Smooth muscle cell of the brain vasculature (primary cell): ENCODE results near the gene RAP2C.

Experiments used
- DNase-seq: peaks from one replicate; pipeline ENCODE4 v3.0.0-alpha.2; 2012; ENCODE audit warnings: low read depth, low spot score

RAP2C gene

GRCh38 chrX:132219343-132219768 lies at the start of gene RAP2C:
Gene RAP2C, minus strand, starts transcription at chrX:132219447. Its CDS starts 2,179 bp downstream, at chrX:132217268.
- no peak for DNase-seq

GRCh38 chrX:132267392-132267791 lies 48.1 kb upstream of the RAP2C start:
- no peak for DNase-seq

DNA sequence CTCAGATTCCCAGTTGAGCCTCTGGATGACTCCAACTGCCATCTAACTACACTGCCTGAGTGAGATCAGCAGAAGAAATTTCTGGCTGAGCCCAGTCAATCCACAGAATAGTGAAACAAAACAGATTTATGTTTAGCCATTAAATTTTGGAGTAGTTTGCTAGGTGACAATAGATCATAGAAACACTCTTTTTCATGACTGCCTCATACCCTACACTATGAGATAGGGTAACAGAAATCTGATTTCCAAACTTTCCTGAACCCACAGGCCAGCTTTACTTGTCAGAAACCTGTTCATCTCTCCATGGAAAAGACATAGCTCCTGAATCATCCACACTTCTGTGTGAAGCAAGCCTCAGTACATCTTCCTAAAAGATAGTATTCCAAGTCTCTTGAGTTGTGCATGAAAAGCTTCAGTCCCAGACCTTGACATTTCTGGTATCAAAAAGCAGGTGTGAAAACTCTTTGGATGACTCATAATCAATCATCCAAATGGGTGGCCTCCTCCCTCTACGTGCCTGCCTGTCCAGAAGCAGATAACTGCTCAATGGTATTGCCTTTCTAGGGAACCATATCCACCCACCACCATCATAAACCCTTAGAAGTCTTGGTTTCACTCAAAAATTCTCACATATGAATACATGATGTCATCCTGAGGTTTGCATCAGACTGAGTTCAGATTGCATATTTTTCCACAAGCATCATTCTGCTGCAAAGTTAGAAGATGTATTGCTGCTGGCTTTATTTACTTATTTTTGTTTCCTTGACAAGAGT lies 47.5 kb upstream of the RAP2C start:
- DNase-seq: no peak

DNA sequence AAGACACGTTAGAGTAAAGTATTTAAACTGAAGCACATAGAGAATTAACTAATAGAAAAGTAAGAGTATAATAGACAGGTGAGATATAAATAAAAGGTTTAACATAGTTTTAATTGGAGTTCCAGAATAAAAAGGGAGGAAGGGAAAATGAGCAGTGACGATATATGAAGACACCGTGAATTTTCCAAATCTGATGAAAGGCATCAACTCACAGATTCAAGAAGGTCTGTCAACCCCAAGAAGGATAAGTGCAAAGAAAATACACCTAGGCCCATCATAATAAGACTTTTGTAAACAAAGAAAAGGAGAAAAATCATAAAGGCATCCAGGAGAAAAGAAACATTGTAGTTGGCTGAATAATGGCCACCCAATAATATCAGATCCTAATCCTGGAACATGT lies 43.9 kb upstream of the RAP2C start:
- DNase-seq: no peak

- no peak for DNase-seq
These were observed 39.3 kb upstream of the RAP2C start for GRCh38 chrX:132258509-132258908.

GRCh38 chrX:132257116-132257515 lies 37.9 kb upstream of the RAP2C start:
- no peak for DNase-seq

DNA sequence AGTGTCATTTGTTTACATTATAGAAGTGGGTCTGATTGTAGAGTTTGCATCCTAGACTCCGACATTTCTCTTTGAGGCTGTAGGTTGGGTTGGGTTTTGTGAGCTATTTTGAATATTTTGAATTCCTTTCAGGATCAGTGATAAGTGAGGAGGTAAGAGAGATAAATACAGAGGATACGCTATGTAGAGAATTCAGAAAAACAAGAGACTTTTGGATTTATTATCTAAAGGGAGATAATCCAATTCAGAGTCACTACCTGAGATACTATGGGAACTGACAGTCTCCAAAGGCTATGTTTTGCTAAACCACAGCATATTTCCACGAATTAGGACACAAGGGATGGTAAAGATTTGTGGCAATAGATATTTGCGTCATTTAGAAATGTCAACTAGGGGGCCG lies 16.9 kb upstream of the RAP2C start:
- no peak for DNase-seq

- no peak for DNase-seq
These were observed 16.2 kb upstream of the RAP2C start for GRCh38 chrX:132235488-132235887.

GRCh38 chrX:132231587-132231986 lies 12.3 kb upstream of the RAP2C start:
- DNase-seq: no peak

DNA sequence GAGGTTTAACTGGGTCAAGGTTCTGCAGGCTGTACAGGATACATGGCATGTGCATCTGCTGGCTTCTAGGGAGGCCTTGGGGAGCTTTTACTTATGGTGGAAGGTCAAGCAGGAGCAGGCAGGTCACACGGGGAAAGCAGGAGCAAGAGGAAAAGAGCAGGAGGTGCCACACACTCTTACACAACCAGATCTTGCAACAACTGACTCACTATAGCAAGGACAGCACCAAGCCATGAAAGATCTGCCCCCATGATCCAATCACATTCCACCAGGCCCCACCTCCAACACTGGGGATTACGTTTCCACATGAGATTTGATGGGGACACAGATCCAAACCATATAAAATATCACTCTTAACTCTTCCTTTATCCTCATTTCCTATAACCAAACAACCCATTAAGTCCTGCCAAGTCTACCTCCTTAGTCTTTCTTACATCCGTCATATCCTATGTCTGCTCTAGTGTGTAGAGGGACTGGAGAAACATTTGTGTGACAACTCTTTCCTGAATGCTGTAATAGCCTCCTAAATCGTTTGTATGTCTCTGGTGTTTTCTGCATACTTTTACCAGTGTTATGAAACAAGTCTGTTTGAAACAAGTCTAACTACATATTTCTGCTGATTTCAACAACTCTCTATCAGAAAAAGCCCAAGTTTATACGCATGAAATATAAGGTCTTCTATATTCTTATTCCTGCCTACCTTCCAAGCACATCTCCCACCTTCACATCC lies 8.3 kb upstream of the RAP2C start:
- no peak for DNase-seq

- DNase-seq: no peak
These were observed 6.9 kb upstream of the RAP2C start for GRCh38 chrX:132226169-132226568.

- no peak for DNase-seq
These were observed 991 bp downstream of the RAP2C start for GRCh38 chrX:132218100-132218812.

DNA sequence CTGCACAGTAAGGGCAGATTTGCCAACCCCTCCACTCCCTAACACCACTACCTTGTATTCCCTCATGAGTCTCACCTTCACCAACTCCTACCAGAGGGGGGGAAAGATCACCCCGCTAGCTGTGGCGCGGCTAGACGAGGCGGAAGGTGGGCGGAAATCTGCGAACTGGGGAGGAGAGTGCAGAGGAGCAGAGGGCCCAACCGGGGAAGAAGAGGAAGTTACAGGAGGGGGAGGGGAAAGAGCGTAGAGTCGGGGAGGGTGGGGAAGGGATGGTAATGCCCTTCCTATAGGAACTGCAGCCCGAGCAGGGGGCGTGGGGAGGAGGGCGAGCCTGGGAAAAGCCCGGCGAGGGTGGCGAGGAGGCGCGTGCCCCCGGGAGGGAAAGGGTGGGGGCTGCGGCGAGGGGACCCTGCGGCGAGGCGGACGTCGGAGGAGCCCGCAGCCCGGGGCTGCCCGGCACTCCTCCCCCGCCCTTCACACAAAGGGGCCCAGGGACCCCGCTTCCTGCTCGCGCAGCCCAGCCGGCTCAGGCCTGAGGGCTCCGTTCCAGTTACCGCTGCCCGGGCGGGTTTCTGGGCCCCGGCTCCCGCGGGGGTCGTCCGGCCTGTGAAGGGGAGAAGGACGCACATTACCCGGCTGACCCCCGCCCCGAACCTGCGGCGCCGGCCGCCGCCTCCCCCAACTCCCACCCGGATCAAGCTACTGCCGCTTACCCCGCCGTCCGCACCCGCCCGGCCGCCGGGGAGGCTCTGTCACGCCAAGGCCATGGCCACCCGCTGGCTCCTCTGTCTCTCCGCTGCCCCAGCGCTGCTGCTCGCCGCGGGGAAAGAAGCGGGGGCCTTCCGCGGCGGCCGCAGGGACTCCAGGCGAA lies 1.8 kb downstream of the RAP2C start:
- DNase-seq: no peak

DNA sequence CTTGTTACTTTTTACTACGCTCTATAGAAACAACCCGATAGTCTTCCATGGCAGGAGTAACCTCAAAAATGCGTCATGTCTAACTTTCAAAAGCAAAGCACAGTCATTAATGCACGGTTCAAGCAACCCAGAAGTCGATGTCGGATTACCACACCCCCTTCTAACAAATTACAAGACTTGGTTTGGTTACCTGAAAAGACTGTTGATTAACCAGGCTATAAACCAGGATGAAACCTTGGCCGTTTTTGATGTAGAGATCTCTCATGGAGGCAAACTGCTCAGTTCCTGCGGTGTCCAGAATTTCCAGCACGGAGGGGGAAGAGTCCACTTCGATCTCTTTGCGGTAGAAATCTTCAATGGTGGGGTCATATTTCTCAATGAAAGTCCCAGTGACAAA lies 2.4 kb downstream of the RAP2C start:
- no peak for DNase-seq

GRCh38 chrX:132216283-132216682 lies 3.0 kb downstream of the RAP2C start:
- DNase-seq: no peak

DNA sequence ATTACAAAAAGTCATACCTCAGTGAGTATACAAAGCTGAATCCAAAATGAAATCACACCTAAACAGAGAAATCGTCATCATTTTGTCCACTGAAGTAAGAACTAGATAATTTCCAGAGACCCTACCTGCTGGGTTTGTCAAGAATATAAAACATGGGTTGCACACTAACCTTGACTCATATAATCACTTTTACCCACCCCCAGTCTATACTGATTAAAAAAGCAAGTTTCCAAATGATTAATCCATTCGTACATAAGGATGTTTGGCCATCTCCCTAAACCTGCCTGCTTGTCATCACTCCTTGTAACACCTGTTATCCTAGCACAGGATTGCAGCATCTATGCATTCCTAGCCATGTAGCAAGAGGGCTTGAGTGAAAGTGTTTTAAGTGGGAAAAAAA lies 4.7 kb downstream of the RAP2C start:
- DNase-seq: no peak

DNA sequence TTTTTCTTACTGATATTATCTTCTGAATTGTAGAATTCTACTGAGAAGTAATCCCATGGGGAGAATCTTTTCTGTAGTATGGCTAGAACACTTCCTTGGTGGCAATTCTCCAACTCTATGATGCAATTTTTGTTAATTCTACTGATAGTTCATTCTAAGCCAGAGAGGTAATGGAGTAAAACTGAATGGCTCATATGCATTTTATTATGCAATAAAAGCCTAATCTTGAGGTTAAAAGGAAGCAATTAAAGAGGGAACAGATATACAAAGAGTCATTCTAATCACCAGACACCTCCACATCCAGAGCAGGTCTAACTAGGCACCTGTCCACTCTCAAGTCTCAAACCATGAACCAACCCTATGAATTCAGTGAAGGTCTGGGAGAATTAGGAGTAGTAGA lies 9.7 kb downstream of the RAP2C start:
- no peak for DNase-seq

DNA sequence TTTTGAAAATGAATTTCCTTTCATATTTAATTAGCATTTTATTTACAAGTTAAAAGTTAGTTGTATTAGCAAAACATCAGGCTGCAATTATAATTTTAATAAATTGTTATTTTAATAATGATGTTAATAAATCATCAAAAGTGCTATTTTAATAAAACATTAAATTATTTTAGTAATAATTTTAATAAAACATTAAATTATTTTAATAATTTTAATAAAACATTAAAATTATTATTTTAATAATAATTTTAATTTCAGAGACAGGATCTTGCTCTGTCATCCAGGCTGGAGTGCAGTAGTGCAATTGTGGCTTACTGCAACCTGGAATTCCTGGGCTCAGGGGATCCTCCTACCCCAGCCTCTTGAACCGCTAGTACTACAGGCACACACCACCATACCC lies 10.8 kb downstream of the RAP2C start:
- no peak for DNase-seq

DNA sequence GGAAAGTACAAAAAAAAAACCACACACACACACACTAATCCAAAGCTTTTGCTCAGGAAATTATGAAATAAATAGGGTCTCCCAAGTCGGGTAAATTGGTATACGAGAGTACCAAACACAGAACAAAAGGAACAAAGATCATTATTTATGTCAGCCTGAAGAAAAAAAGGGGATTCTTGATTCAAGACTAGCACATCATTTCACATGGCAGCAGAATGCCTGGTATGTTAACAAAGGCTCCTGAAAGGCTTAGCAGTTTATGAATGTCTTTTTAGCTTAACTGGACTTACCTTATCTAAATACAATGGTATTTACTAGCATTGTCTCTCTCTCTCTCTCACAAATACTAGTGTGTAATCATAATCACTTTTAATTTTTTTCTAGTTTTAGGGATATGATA lies 11.3 kb downstream of the RAP2C start:
- DNase-seq: no peak

DNA sequence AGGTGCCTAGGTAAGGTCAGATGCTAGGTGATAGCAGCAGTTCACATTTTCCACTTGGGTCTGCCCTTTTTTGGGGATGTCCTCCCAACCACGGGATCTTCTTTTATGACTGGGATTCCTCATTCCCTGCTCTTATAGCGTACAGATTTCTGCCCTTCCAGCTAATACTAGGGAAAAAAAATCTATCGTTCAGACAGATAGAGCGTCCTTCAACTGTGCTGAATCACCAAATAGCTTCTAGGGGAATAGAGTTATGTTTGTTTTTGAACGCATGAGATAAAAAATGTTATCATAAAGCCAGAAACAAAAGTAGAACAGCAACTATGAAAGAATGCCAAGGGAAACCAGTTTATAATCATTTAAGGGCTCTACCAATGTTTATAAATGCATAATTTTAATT lies 13.0 kb downstream of the RAP2C start:
- DNase-seq: no peak

DNA sequence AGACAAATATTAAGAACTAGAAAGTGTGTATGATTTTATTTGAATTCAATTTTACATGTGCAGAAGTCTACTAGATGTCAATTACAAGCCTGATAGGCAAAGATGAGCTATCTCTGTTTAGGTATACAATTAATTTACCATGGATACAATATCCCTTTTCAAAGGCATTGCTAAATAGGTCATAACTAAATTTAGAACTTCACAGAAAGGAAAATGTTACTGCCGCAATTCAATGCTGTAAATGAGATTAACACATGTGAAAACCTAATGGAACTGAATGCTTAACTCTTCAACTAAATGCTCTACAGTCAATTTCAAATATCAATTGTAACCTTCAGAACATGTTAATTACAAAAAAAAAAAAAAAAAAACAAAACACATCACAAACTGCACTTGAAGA lies 14.6 kb downstream of the RAP2C start:
- DNase-seq: no peak

GRCh38 chrX:132200976-132201375 lies 18.3 kb downstream of the RAP2C start:
- DNase-seq: no peak
